Stimulated activated naive CD8-positive, alpha-beta T cell treated with anti-CD3 and anti-CD28 coated beads, Interleukin-15, Interleukin-2, amounts not matched to agents 100 U/mL and 50 U/mL, for 24 hours (primary cell): ENCODE measurements around the gene NCAM2.

ENCODE experiments used
- ATAC-seq: fragments of 150-1000 bp; cut with Tn5 transposase; one replicate; pipeline ENCODE4 v1.10.0; 2021
- DNase-seq: peaks from one replicate; pipeline ENCODE4 v3.0.0; 2021

NCAM2 gene

DNA sequence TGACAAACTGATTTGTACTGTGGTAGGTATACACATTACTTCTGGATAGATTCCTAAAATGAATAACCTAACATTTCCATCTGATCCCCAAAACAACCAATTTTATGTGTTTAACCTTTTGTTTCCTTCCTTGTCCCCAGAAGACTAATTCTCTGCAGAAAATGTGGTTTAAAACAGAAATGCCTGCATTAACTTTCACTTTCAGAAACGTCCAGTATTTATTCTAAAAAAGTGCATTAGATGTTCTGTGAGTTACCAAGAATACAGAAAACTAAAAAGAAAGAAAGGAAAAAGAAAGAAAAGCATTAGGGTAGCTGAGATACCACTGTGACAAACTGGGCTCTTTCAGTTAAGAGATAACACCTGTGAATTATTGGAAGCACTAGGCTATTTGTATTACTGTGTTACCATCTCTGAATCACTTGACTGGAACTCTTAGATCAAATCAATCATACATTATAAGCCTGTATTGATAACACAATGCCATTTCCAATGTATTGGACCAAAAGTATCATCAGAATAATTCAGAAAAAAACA lies 177.7 kb downstream of the NCAM2 start:
- ATAC-seq (no peak), DNase-seq (no peak)

DNA sequence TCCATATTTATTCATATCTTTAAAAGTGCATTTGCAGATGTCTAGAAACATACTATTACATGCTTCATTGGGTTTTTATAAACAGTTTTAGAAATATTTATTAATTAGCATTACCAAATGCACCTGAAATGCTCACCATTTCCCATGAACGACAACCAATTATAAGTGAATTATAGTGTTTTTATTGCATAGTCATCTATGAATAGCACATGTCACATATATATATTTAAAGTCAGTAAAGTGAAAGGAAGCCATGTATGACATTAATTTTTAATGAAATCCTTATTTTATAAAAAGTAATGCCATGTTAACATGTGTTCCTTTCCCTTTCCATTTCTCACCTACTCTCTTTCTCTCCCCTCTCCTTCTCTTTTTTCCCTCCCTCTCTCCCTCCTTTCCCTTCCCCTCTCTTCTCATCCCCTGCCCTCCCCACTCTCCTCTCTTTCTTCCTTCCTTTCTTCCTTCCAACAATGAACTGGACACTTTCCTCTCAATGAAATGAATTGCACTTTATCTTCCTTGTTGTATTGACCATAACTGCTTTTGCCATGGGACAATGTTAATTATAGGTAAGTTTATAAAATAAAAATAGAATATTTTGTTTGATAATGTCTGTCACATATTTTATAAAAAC lies 179.3 kb downstream of the NCAM2 start:
- ATAC-seq: no peak
- DNase-seq: no peak

DNA sequence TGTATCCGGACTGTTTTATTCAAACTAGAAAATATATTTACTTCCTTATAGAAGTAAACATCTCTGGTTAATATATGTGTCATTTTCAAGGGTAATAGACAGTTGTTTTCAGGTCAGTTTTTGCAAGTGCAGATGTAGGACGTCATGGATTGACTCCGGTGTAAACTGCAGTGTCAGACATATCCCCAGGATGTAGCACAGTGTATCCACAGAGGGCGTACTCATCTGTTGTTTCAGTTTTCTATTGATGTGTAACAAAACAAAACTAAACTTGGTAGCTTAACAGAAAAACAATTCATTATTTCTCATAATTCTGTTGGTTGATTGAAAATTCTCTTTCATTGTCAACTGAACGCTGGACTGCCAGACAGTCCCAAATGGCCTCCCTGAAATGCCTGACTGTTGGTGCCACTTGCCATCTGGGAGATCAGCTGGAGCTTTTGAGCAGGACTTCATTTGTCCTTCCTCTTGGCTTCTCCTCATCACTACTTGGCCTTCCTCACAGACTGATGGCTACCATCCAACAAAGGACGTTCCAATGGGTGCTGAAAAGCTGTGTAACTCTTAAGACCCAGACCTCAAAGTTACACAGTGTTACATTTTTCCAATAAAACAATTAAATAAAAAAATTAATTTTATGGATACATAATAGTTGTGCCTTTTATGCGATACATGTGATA lies 181.6 kb downstream of the NCAM2 start:
- no peak for DNase-seq
- no peak for ATAC-seq

DNA sequence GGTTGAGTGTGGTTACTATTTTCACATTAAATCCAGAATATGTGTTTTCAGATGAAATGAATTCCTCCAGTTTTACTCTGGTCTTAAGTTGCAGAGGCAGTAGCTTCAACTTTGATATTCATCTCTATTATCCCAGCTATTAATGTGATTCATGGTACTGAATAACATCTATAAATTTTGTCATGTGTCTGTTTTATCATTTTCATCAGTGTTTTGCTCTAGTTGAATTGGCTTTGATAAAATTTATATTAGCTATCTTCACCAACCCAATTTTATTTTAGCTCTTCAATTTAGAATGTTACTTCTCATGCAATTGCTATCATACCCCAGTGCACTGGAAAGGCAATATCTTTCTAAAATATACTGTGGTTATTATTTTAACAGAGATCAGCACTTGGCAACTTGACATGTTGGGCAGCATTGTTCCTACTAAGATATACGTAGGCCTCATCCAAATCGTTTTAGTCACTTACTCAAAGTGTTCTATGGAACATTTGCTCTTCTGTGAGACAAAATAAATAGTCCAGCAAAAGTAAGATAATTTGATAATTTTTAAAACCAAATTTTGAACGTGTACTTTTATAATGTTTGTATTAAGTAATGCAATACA lies 184.3 kb downstream of the NCAM2 start:
- DNase-seq (no peak), ATAC-seq (no peak)

DNA sequence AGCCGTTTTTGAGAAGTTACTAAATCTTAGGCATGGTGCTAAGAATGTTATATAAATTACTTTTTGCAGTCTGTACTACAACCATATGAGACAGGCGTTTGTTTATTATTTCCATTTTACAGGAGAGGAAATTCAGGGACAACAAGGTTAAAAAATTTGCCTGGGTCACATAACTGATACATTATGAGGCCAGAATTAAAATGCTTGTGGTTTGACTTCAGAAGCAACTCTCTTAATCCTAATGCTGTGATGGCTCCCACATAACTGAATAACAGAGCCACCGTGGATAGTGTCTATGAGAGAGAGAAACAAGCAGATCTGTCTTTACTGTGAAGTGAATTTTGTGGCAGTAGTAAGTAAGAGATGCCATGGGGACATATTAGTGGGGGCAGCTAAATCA lies 184.9 kb downstream of the NCAM2 start:
- ATAC-seq (no peak), DNase-seq (no peak)

DNA sequence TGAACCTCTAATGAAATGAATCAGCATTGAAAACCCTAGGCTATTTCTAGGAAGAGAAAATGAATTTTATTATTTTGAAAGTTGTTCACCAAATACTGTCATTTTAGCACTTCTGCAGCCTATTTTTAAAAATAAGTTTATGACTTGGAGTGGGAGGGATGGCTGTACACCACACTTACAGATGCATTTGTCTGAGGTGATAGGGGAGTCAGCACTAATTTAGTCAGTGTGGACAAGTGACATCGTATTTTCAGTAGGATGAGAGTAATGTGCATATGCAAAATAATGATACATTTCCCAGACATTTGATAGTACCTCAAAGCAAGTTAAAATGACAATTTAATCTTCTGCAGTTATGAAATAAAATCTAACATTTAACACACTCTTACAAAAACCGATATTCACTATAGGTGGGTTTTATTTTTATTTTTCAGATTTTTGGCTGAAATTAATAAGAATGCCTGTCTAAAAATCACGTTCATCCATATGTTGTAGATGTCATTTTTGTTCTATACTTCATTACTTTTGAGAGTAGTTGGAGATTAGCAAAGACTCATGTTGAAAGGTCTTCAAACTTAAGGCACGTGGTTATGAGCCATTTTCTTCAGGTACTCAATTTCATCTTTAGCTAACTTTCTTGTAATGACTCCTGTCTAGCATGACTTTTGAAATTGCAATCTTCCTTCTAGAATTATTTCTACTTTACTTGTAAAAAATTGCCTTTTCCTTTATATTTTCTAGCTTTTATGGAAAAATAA lies 186.7 kb downstream of the NCAM2 start:
- DNase-seq (no peak), ATAC-seq (no peak)

DNA sequence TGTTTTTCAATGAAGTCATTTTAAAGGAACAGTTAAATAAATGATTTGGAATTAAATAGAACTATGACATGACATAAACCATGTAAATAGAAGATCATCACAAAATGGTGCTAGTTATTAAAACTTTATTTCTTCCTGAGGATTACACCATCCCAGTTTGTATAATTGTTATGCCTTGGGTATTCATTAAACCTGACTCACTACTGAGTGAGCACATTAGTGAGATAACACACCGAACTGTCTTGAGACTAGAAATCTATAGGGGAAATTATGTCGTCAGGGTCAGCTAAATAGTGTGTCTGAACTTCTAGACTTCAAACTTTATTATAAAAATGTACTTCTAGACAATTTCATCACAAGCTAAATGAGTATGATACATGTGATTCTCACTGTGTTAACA lies 189.4 kb downstream of the NCAM2 start:
- no peak for DNase-seq

DNA sequence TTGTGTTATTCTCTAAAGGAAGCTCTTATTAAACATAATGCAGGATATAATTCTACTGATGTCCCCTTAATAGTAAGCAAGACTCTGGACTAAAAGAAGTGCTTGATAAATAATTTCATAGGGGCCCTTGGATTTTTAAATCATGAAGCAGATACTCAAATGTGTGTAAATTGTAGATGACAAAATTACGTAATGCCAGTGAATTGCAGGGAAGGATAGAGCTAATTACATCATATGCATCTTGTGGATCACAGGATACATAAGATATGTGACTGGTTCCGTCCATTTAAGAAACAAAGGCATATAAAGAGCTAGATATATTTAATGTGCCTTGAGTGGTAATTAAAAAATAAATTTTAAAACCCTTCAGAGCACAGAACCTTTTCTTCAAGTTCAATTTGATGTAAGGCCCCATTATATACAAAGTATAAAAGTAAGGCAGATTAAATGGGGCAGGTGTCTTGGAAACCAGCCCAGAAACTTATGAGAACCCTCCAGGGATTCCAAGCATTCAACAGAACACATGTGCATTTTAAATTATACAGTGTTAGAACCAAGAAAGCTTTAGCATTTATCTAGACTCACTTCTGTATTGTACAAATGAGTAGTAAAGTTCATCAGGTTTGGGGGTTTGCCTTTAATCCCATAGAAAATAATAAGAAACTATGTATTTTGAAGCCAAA lies 190.4 kb downstream of the NCAM2 start:
- ATAC-seq (no peak), DNase-seq (no peak)

More for the DNA sequence above, 189.4 kb downstream of the NCAM2 start:
- no peak for ATAC-seq

DNA sequence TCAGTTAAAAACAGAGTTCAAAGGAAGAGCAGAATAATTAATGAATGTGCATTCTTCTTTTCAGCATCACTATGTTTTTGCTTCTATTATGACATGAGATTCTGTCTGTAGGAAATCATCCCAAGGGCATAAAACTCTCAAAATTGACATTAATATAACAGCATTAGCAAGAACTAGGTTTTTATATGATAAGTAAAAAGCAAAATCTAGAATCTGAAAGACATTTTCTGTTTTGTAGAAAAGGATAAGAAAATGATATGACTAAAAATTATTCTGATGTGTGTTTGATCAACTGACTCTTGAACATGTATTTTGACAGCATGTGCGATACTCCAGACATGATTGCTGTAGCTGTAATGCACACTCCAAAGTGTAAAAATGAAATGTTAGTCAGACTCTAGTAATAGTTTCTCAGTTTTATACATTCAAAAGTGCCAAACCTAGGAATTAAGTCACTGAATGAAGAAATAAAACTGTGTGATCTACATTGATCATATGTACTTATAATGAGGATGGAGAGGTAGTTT lies 197.3 kb downstream of the NCAM2 start:
- DNase-seq: no peak
- no peak for ATAC-seq

DNA sequence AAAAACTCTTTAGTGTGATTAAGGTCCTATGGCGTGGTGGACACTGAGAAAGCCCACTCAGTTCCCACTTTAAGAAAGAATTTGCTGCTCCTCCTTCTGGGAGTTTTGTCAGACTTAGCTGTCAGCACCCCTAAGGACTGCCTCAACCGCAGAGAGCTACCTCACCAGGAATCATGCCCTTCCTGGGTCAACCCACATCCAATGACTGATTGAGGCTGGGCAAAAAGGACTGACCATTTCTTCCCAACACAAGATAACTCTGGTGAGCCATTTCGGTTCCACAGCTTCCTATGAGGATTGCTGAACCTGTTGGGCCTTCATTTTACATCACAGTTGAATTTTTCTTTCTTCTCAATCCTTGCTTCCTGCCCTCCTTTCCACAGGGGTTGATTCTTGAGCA lies 197.9 kb downstream of the NCAM2 start:
- DNase-seq: no peak
- no peak for ATAC-seq

DNA sequence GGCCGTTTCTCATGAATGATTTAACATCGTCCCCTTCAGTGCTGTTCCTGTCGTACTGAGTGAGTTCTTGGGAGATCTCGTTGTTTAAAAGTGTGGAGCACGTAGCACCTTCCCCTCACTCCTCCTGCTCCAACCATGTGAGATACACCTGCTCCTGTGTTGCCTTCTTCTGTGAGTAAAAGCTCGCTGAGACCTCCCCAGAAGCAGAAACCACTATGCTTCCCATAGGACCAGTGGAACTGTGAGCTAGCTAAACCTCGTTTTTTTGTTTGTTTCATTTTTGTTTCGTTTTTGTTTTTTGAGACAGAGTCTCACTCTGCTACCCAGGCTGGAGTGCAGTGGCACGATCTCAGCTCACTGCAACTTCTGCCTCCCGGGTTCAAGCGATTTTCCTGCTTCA lies 198.6 kb downstream of the NCAM2 start:
- DNase-seq (no peak), ATAC-seq (no peak)

DNA sequence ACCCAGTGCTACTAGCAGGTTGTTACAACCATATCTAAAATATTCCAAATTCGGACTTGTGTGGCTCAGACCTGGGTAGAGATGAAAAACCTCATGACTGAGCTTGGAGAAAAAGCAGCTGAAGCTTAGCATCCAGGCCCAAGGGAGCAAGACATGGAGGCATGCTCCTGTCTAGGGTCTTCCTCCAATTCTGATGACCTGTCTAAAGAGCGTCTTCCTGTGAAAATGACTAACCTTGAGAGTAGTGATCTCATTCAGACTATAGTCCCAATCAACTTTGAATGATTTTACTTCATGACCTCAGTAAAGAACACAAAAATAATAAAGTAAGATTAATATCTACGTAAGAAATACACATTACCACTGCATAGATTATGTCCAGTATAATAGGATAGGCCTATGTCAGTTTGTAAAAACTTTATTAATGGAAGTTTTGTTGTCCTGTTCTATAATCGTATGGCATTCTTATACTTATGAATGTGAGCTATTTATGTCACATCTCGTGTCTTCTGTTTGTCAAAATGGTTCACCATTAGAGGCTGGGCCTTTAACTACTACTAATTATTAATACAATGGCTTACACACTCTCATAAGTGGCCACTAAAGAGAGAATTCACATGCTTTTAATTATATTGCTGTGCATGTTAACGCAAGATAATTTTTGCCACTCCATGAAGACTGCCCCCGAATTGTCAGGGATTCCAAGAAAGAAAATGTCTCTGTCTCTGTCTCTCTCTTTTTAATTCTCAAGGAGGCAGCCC lies 201.3 kb downstream of the NCAM2 start:
- no peak for DNase-seq
- ATAC-seq: peak; percentile 36

DNA sequence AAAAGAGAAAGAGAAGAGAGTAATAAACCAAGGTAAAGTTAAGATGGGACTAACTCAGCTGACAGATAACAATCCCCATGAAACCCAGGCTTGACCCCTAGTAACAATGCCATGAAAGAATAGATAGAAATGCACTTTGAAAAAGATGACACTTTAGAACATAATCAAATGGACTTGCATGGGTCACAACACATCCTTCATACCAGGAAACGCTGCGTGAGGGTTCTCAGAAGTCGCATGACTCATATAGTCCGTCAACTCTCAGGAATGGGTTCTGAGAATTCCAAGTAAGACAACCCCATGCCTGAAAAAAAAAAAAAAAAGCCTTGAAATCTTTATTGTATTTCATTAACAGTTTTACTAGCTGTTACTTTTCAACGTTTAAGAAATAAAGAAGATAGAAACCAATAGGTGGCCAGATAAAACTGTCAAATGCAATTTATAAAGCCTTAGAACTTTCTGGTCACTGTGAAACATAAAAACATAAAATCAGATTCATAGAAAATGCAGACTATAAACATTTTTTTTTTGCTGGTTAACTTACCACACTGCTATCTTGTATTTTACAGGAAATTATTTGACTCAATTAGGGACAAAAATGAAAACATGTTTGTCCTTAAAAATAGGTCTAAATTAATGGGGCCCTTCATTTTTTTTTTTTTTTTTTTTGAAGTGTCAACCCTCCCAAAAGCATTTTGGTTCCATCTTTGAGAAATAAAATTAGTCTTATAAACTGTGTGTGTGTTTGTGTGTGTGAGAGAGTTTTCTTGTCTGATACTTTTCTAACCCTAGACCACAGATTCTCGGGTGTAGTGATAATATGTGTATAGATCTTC lies 202.1 kb downstream of the NCAM2 start:
- peak; percentile 11 for DNase-seq
- no peak for ATAC-seq

DNA sequence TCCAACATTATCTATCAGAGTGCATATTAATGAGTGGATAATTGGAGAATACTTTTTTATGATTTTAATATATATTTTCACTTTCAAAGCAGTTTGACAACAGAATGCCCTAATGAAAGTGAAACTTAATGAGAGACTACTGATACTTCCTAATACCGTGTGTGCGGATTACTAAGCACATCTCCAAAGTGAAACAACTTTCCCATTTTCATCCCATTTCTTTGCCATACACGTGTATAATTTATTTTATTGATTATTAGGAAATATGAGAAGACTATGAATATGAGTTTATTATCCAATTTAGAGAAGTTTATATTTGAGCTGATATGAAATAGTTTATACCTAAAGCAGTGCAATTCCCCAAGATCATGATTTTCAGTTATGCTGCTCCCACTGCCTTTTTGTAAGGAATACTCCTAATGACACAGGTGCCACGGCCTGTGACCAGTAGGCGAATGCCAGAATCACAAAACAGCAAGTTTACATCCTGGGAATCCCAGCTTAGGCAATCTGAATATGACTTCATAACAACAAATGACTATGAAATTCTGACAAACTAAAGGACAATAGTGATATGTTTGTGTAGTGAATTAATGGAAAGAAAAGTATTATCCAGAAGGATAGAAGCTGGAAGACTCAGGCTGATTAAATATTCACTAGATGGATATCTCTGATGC lies 202.9 kb downstream of the NCAM2 start:
- no peak for ATAC-seq

DNA sequence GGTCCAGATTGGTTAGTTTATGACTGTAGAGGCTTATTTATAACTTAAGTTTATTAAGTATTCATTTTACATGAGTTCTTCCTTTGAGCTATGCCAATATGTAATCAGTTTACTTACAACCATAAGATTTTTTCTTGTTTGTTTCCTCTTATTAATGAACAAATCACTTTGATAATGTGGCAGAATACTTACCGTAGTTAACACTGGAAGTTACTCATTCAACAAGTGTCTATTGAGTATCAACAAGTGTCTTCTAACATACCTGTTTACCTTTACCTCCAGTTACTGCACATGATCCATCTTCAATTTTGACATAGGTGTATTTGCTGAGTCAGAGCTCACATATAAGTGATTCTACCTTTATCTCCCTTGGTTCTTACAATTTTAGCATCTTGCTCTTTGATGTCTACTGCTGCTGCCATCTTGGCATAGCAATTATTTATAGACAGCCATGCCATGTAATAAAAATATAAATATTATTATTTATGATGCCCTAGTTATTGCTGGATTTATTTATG lies 205.7 kb downstream of the NCAM2 start:
- ATAC-seq (no peak), DNase-seq (no peak)

More for the DNA sequence above, 202.9 kb downstream of the NCAM2 start:
- no peak for DNase-seq

DNA sequence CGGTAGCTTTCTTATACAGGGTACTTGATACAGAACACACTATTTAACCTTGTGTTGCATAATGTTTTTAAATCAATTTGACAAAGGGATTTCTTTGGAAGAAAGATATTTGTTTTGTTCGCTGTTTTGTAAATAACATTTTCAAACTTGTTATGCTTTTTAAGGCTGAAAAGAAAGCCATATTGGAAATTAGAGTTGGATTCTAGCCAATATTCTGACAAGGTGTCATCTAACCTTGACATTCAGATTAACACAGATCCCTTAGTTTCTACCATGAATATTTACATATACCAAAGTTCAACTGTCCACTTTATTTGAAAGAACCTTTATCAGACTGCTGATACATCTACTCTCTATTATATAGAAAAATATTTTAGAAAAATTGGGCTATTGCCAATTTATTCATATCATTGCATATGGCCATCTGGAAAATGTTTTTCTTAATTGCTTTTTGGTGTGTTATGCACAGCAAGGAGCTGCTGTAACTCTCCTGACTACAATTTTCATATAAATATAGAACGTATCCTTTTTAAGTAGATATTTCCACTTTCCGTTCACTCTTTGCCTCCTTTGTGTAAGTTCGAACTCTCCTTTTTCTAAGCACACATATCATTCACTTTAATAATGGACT lies 206.3 kb downstream of the NCAM2 start:
- DNase-seq: no peak
- ATAC-seq: no peak

DNA sequence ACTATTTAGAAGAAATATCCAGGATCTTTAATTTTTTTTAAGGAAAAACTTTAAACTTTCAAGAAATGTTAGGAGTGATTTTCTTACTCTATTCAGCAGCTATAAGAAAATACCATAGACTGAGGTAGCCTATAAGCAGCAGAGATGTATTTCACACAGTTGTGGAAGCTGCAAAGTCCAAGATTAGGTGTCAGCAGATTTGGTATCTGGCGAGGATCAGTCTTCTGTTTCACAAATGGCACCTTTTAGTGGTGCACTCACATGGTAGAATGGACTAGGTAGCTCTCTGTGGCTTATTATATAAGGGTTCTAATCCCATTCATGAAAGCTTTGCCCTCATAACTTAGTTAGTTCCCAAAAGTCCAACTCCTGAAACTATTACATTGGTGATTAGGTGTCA lies 207.4 kb downstream of the NCAM2 start:
- DNase-seq: no peak
- ATAC-seq: no peak

DNA sequence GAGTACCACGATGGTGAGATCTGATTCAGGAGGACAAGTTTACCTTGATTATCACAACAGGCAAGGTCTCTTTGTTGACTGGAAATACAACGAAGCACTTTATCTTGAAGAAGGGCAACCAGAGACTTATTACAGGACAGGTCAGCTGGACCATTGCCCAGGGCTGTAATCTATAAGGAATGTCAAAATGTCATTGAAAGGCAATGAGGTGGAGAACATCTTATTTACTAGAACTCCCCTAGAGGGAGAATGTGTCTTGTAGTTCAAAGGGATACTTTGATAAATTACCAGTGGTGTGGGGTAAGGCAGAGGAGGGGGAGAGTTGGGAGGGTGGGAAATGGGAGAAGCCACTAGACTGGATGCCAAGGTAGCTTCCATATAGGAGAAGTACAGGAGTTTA lies 212.3 kb downstream of the NCAM2 start:
- DNase-seq (no peak), ATAC-seq (no peak)

DNA sequence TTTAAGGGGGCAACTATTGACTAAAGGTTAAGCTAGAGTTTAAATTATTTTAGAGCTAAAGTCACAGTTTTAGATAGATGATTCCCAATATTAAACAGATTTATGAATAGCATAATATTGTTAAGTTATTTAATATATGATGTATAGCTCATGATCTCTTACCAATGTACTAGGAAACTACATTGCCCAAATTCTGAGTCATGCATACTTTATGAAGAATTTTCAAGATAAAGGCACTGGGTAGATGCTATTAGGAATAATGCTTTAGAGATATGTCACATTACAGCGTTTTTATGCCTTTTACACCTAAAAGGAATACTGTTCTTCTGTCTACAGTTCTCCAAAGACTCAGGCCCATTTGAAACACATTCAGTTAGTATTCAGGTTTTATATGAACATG lies 215.1 kb downstream of the NCAM2 start:
- no peak for DNase-seq
- no peak for ATAC-seq
